Adrenal gland (tissue), 12 donors: ENCODE measurements around the gene PYM1. TPM values are rescaled to one million over a fixed set of nuclear protein-coding genes. Genes with fewer than 3 reads are reported as not detected.

ENCODE experiments used
- DNase-seq, 7 donors: peaks; one replicate each; pipeline ENCODE4 v3.0.0-alpha.2; 2019 to 2020
- H3K27ac ChIP-seq, 5 donors: fragments of 200-600 bp; sonication (generic) in 4 of 5; 1 replicate in 3 of 5; 2 replicates in 2 of 5; pipeline versions ENCODE4 v1.5.1 to v1.8.0; 2016 to 2020; ENCODE audit warnings: mild to moderate bottlenecking in 1 of 5
- H3K27me3 ChIP-seq: fragments of 200-600 bp; 2 replicates; pipeline ENCODE4 v1.8.0; 2021
- H3K36me3 ChIP-seq, 2 donors: fragments of 200-600 bp; replicated peaks in 1 of 2; 1 replicate in 1 of 2; 2 replicates in 1 of 2; pipeline versions ENCODE4 v1.5.1 to v1.8.0; 2018 to 2022
- H3K4me1 ChIP-seq, 2 donors: fragments of 200-600 bp; replicated peaks in 1 of 2; 1 replicate in 1 of 2; 2 replicates in 1 of 2; pipeline versions ENCODE4 v1.5.1 to v1.8.0; 2018 to 2021
- H3K4me3 ChIP-seq, 4 donors: fragments of 200-600 bp; sonication (generic) in 3 of 4; one replicate each; pipeline ENCODE4 v1.5.1; 2016 to 2018
- H3K9me3 ChIP-seq, 3 donors: fragments of 200-600 bp; sonication (generic) in 1 of 3; replicated peaks in 1 of 3; 1 replicate in 2 of 3; 2 replicates in 1 of 3; pipeline versions ENCODE4 v1.5.1 to v1.8.0; 2016 to 2021
- CTCF ChIP-seq, 6 experiments: fragments of 450-650 bp in 4 of 6; fragments of 200-600 bp in 2 of 6; sonication (generic) in 1 of 6; IDR thresholded peaks; 1 replicate in 5 of 6; 2 replicates in 1 of 6; pipeline versions ENCODE4 v1.5.1 to v1.8.0; 2016 to 2021; ENCODE audit warnings: antibody characterized with exemption in 6 of 6, mild to moderate bottlenecking in 2 of 6, moderate library complexity in 1 of 6
- POLR2A ChIP-seq, 2 donors: fragments of 450-650 bp; IDR thresholded peaks; one replicate each; pipeline ENCODE4 v1.6.1; 2017; ENCODE audit warnings: antibody characterized with exemption in 2 of 2, mild to moderate bottlenecking in 2 of 2, moderate library complexity in 1 of 2
- WGBS, 4 donors: extraction: QIAGEN DNeasy Blood & Tissue Kit in 2 of 4; methylation state at CpG; one replicate each; pipeline versions ENCODE4 v1.1.5 to v1.1.7; 2013 to 2017; 5-methylcytosine and 5-hydroxymethylcytosine counted together
- intact Hi-C, 2 donors: fragments of 100-400 bp; cut with DNase I; formaldehyde crosslinking; loops; one replicate each; pipeline versions ENCODE4 v1.14.1 to v1.15.0; 2022 to 2023
- polyA plus RNA-seq, 3 donors: library from polyadenylated mRNA; stranded (reverse); fragments of 200-250 nt in 2 of 3; fragments of 350-450 nt in 1 of 3; fragmentation: Illumina TruSeq in 1 of 3; extraction: RNeasy Lipid Tissue Mini Kit (QIAGEN cat#74804) in 1 of 3; gene quantifications; one replicate each; pipeline ENCODE4 v1.2.3, GENCODE V29; 2013 to 2014
- total RNA-seq, 9 donors: library from RNA; depleted of rRNA in 4 of 9; stranded (reverse); fragments of >200 nt in 4 of 9; fragments of 120-200 nt in 1 of 9; fragmentation: NEBNext Ultra II Directional in 1 of 9; extraction: Animal tissue kit (Norgen Biotek cat#: 25700) in 1 of 9; gene quantifications; one replicate each; pipeline versions ENCODE4 v1.1.0 to v1.2.4, GENCODE V29; 2013 to 2023
- donor health status: healthy with polysubstance abuse.
- donor health status: Bipolar disorder and iron deficiency.
- donor health status: DM: yes; HTN: yes; CAD: no.
- donor health status: DM: no; HTN: no; CAD: no.
- donor health status: DM: no; HTN: no; CAD: no.
- donor health status: DM: yes; HTN: yes; CAD: no.

The PYM1 gene
- total and polyA plus RNA-seq, 12 donors = 32.1 to 60.9 (median 43.5) TPM

GRCh38 chr12:55969356-55969755 lies 41.7 kb upstream of the PYM1 start:
- peaks cover 11 to 22% of the 10 kb centered on the region in 2 donors for H3K4me1 ChIP-seq
- H3K27ac ChIP-seq = no peak overlapping the region
- TF ChIP-seq CTCF (IDR thresholded peaks at IDR 0.05) = no peak
- no peak for TF ChIP-seq POLR2A (IDR thresholded peaks at IDR 0.05)
- intact Hi-C loops = no loop called here
- no peak for DNase-seq
- 82 to 100% (median 92%) methylated on average over 2 to 4 of the region's 4 CpGs for WGBS, 4 donors
- H3K27me3 ChIP-seq = no peaks in the 10 kb centered on the region
- H3K36me3 ChIP-seq = no peaks in the 10 kb centered on the region
- no peak overlapping the region for H3K4me3 ChIP-seq
- no peaks in the 10 kb centered on the region for H3K9me3 ChIP-seq

- no peaks in the 10 kb centered on the region for H3K9me3 ChIP-seq
- intact Hi-C loops = no loop called here
- 0 to 1% (median 0%) methylated on average over 24 to 45 of the region's 45 CpGs for WGBS, 4 donors
- peak within 1 kb of the TSS; percentile 21 to 77 (median 39) for H3K4me3 ChIP-seq
- no peaks in the 10 kb centered on the region for H3K27me3 ChIP-seq
- H3K4me1 ChIP-seq = peaks cover 6 to 11% of the 10 kb centered on the region in 2 donors
- DNase-seq = peak; percentile 88 to 97 (median 92)
- peak within 1 kb of the TSS in 4 of 5 donors; percentile 46 to 88 (median 66) for H3K27ac ChIP-seq
- peak in 1 of 2 donors; percentile 68 for TF ChIP-seq POLR2A (IDR thresholded peaks at IDR 0.05)
- TF ChIP-seq CTCF (IDR thresholded peaks at IDR 0.05) = no peak
- no peaks in the 10 kb centered on the region for H3K36me3 ChIP-seq
Observed at GRCh38 chr12:55966408-55967281, 39.0 kb upstream of the PYM1 start, which contains the start of gene CDK2. Gene CDK2, plus strand, starts transcription at chr12:55966830. Its CDS starts 179 bp downstream, at chr12:55967009.

GRCh38 chr12:55965941-55966407 lies 38.3 kb upstream of the PYM1 start, which contains the start of gene PMEL:
Gene PMEL, minus strand, starts transcription at chr12:55966042. Its CDS starts 31 bp downstream, at chr12:55966011.
- Histone ChIP-seq H3K27me3 (no peaks in the 10 kb centered on the region), H3K36me3 (no peaks in the 10 kb centered on the region), H3K27ac (peak within 1 kb of the TSS in 4 of 5 donors; percentile 46 to 88 (median 66)), H3K4me3 (peak within 1 kb of the TSS; percentile 21 to 77 (median 39)), H3K9me3 (no peaks in the 10 kb centered on the region), H3K4me1 (peaks cover 6 to 11% of the 10 kb centered on the region in 2 donors)
- WGBS, 4 donors = 4 to 16% (median 11%) methylated on average over 4 of the region's 4 CpGs
- TF ChIP-seq CTCF (IDR thresholded peaks at IDR 0.05) (no peak), POLR2A (IDR thresholded peaks at IDR 0.05) (no peak)
- DNase-seq = peak in 1 of 7 donors; percentile 19
- intact Hi-C loops = no loop called here

- Histone ChIP-seq H3K4me1 (peaks cover 6 to 11% of the 10 kb centered on the region in 2 donors), H3K27me3 (no peaks in the 10 kb centered on the region), H3K4me3 (no peak overlapping the region), H3K36me3 (no peaks in the 10 kb centered on the region), H3K9me3 (no peaks in the 10 kb centered on the region), H3K27ac (no peak overlapping the region)
- intact Hi-C loops = no loop called here
- DNase-seq = no peak
- WGBS, 4 donors = 63 to 78% (median 75%) methylated on average over 5 of the region's 5 CpGs
- TF ChIP-seq CTCF (IDR thresholded peaks at IDR 0.05) = no peak
- no peak for TF ChIP-seq POLR2A (IDR thresholded peaks at IDR 0.05)
Observed at GRCh38 chr12:55965240-55965639, 37.5 kb upstream of the PYM1 start.
